HG02798 (cell line): Measurements from ENCODE around the gene CIP2A.
A peak's percentile ranks its signal among the peaks of the same experiment; 100 is the strongest.

Source experiments
- ATAC-seq: cut with Tn5 transposase; IDR thresholded peaks from one replicate; pipeline ENCODE4 v1.9.1; 2021; ENCODE audit warnings: mild to moderate bottlenecking; ENCODE audit not compliant: unreplicated experiment, poor library complexity

Gene CIP2A

GRCh38 chr3:108565506-108565905 lies 23.7 kb downstream of the CIP2A start:
- ATAC-seq, result peak; percentile 58

DNA sequence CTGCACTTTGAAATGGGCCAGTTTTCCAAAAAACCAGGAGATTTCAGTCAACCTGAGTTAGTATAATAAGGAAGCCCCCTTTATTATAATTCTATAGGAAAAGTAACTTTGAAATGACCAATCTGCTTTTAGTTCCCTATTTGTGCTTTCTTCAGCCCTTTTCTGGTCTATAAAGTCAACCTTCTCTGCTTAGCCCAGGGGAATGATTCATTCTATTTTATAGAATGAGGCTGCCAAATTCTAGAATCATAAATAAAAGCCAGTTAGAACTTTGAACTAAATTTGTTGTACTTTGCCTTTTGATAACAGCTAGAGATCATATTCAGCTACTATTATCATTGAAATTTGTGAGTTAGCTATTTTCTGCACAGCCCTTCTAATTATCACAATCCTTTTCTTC lies 24.7 kb downstream of the CIP2A start:
- ATAC-seq, result no peak

GRCh38 chr3:108562565-108562964 lies 26.7 kb downstream of the CIP2A start:
- no peak for ATAC-seq

GRCh38 chr3:108555966-108556581 lies 33.2 kb downstream of the CIP2A start:
- no peak for ATAC-seq

DNA sequence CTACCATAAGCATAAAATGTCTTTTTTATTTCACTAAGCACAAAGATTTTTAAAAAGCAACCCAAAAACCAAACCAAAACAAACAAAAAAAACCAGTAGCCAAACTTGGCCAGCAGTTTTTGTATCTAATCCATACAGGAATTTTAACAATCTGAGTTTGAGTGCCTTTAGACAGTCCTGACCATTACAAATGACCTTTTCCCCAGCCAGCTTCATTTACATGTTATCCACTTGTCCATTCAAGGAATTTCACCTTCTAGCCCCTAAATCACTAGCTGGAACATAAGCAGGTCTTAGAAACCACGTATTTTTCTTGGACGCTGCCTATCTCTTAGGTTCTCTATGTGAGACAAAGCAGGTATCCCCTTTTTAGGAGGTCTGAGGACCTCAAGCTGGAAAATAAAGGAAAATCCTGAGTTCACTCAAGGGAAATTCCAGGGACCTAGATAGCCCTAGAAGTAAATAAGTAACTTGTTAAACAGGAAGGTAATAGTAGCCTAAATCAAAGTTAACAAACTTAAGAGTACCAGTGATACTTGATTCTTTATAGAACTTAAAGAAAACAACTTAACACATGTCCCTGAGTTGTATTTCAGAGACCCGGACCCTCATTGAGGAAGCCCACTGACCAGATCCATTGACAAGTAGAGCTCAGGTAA lies 34.2 kb downstream of the CIP2A start:
- ATAC-seq, result no peak

DNA sequence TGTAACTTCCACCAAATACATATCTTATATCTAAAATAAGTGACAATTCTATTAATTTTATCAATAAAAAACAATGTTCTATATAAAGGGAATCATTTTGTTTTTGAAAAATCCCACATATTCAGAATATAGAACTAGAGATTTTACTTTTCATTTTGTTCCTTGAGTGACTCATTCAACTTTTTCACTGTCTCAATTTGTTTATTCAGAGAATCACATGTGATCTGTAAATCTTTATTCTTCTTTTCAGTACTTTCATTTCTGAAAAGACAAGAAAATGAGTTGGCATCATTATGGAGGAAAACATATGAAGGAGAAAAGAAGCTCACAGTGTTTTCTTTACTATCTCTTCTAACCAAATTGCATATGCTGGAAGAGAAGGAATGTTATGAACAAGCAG lies 35.0 kb downstream of the CIP2A start:
- ATAC-seq, result no peak

- ATAC-seq, result peak; percentile 70
These were observed 36.7 kb downstream of the CIP2A start for GRCh38 chr3:108552267-108553159.

- ATAC-seq, result no peak
These were observed 40.4 kb downstream of the CIP2A start for GRCh38 chr3:108548886-108549285.

- ATAC-seq, result no peak
These were observed 40.9 kb downstream of the CIP2A start for GRCh38 chr3:108548304-108548703.

- ATAC-seq, result peak; percentile 57
These were observed 42.5 kb downstream of the CIP2A start for GRCh38 chr3:108546692-108547091.

GRCh38 chr3:108546247-108546646 lies 43.0 kb downstream of the CIP2A start:
- peak; percentile 62 for ATAC-seq

GRCh38 chr3:108538083-108538482 lies 51.2 kb downstream of the CIP2A start:
- ATAC-seq, result no peak

- ATAC-seq, result peak; percentile 95
These were observed 60.6 kb downstream of the CIP2A start for GRCh38 chr3:108528459-108529252.

DNA sequence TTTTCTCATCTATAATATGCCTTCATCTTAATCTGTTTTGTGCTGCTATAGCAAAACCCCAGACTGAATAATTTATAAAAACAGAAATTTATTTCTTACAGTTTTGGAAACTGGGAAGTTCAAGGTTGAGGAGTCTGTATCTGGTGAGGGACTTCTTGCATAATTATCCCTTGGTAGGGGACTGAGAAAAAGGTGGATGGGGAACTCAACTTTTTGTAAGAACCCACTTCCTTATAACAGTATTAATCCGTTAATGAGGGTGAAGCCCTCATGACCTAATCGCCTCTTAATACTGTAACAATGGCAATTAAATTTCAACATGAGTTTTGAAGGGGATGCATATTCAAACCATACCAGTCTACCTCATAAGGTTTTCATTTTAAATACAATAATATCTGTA lies 61.4 kb downstream of the CIP2A start:
- no peak for ATAC-seq

DNA sequence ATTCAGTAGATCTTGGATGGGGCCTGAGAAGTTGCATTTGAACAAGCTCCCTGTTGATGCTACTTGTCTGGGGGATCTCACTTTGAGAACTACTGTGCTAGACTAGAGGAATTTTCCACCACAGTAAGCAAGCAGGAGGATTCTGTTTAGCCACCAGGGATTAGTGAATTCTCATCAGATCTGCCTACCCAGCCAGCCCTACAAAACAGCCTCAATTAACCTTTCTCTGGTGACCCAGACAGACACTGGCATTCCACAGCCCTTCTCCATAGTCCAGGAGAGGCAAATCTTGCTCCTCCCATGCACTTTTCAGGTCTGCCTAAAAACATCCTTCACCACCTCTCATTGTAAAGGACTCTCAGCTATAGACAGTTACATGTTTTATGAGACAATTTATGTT lies 62.1 kb downstream of the CIP2A start:
- ATAC-seq, result no peak

GRCh38 chr3:108525971-108526370 lies 63.3 kb downstream of the CIP2A start:
- ATAC-seq, result no peak

DNA sequence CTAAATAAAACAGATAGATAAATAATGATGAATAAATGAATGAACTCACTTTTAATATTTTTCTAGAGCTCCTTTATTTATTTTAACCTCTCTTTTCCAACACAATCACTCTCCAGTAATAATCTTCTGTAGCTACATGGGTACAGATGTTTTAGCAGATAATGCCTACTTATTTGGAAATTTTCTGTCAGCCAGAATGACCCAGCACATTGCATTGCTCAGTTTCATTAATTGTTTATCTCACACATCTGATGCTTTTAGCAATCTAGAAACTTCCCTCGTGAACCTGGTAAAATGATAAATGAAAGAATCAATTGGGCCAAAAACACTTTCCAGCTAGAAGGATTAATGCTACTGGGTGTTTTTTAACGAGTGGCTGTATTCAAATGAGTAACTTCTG lies 64.0 kb downstream of the CIP2A start:
- no peak for ATAC-seq

DNA sequence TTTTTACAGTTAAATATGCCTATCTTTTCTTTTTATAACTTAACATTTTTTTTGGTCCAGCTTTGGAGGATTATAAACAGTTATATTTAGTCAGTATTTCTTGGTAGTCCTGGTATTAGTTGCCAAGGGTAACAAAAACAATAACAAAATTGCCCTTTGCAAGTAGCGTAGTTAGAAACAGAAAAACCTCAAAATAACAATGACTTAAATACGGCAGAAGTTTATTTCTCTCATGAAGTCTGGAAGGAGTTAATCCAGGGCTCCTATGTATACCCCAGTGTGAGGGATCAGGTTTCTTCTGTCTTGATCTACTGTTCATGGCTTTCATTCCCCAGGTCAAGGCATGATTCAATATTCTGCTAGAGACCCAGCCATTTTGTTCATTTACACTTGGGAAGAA lies 64.7 kb downstream of the CIP2A start:
- ATAC-seq, result no peak

- no peak for ATAC-seq
These were observed 70.3 kb downstream of the CIP2A start for GRCh38 chr3:108518895-108519294.

DNA sequence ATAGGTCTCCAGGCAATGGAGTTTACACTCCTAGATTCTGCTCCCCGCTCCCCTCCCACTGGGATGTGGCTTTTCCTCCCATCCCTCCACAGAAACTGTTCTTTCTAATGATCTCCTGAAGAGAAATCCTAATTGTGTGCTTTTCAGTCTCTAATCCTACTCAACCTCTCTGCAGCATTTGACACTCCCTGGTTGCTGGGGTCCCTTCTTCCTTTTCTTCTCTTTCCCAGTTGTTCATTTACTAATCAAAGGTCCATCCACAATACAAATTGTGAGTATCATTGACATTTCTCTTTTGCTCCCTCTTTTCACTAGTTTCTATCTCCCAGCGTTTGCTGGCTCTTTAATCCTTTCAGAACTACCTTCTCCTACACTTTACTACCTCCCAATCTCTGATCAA lies 72.4 kb downstream of the CIP2A start:
- no peak for ATAC-seq

DNA sequence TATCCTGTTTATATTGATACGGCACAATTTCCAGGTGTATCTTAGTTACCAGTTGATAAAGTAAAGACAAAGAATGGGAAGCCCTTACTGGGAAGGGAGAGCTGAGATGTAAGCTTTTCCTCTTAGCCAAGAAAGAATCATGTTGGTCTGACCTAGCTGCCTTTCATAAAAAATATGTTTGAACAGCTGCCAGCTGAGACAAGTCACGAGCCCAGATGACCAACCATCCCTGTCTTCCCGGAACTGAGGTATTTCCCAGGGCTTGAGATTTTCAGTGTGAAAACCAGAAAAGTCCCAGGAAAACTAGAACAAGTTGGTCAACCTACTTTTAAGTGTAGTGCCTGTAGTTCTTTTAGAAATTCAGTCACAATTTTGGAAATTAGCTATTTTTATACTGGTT lies 75.3 kb downstream of the CIP2A start:
- no peak for ATAC-seq
